ENCODE measurements around the gene HILPDA. TPM values are rescaled to one million over a fixed set of nuclear protein-coding genes. Genes with fewer than 3 reads are reported as not detected.
A peak's percentile ranks its signal among the peaks of the same experiment; 100 is the strongest.

Gene HILPDA
- total and polyA plus RNA-seq, 9 of the 15 experiments (the other 6 are each of a cell fraction or from before 2014, with no cell fraction given): 8.3 to 71.8 (median 23.5) TPM

DNA sequence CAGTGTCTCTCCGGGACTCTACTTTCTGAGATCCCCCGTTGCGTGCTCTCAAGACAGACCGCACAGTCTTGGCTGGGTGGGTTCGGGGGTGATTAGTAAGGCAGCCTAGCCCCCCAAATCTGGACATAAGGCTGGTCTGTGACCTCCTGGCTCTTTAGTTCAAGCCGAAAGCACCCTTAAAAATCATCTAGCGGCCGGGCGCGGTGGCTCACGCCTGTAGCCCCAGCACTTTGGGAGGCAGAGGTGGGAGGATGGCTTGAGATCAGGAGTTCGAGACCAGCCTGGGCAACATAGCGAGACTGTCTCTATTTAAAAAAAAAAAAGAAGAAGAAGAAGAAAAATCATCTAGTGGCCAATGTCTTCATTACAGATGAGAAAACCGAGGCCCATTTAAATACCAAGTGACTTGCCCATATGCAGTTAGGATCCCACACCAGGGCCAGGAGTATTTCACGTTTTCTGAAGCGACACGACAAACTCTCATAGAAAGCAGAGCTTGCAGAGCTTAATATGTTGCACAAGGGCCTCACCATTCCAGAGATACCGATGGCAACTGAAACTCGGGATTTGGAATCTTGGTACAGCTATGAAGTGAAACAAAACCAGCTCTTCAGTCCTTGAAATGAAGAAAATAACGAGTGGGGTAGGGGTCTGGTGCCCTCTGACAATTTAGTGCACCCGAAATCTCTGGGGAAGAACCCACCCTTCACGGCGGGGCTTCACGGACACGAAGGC lies 703 bp upstream of the HILPDA start (continued):
- TF ChIP-seq, protein P1, sequence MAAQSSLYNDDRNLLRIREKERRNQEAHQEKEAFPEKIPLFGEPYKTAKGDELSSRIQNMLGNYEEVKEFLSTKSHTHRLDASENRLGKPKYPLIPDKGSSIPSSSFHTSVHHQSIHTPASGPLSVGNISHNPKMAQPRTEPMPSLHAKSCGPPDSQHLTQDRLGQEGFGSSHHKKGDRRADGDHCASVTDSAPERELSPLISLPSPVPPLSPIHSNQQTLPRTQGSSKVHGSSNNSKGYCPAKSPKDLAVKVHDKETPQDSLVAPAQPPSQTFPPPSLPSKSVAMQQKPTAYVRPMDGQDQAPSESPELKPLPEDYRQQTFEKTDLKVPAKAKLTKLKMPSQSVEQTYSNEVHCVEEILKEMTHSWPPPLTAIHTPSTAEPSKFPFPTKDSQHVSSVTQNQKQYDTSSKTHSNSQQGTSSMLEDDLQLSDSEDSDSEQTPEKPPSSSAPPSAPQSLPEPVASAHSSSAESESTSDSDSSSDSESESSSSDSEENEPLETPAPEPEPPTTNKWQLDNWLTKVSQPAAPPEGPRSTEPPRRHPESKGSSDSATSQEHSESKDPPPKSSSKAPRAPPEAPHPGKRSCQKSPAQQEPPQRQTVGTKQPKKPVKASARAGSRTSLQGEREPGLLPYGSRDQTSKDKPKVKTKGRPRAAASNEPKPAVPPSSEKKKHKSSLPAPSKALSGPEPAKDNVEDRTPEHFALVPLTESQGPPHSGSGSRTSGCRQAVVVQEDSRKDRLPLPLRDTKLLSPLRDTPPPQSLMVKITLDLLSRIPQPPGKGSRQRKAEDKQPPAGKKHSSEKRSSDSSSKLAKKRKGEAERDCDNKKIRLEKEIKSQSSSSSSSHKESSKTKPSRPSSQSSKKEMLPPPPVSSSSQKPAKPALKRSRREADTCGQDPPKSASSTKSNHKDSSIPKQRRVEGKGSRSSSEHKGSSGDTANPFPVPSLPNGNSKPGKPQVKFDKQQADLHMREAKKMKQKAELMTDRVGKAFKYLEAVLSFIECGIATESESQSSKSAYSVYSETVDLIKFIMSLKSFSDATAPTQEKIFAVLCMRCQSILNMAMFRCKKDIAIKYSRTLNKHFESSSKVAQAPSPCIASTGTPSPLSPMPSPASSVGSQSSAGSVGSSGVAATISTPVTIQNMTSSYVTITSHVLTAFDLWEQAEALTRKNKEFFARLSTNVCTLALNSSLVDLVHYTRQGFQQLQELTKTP (IDR thresholded peaks at IDR 0.05; ENCODE audit: low read depth in 1 of 2, partially characterized antibody in 2 of 2): peak in 1 of 2 experiments; percentile 45
- 0 out of 2 replicates have a peak, but pooled peaks have one; percentile 23 for TF ChIP-seq SREBF1 (IDR thresholded peaks at IDR 0.05; ENCODE audit: borderline replicate concordance, low read depth, low read length)
- peak; percentile 81; the same call in 1 of the 2 replicates for TF ChIP-seq SREBF2 (CRISPR knock-in tag; IDR thresholded peaks at IDR 0.05)
- no peak for TF ChIP-seq NR4A1 (CRISPR knock-in tag; IDR thresholded peaks at IDR 0.05)
- TF ChIP-seq NR4A1 (tag; IDR thresholded peaks at IDR 0.05): peak; percentile 57; the same call in 1 of the 2 replicates
- TF ChIP-seq, protein P2, sequence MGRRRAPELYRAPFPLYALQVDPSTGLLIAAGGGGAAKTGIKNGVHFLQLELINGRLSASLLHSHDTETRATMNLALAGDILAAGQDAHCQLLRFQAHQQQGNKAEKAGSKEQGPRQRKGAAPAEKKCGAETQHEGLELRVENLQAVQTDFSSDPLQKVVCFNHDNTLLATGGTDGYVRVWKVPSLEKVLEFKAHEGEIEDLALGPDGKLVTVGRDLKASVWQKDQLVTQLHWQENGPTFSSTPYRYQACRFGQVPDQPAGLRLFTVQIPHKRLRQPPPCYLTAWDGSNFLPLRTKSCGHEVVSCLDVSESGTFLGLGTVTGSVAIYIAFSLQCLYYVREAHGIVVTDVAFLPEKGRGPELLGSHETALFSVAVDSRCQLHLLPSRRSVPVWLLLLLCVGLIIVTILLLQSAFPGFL (CRISPR knock-in tag; IDR thresholded peaks at IDR 0.05): 0 out of 2 replicates have a peak, but pooled peaks have one; percentile 13
- no peak for TF ChIP-seq JUN (IDR thresholded peaks at IDR 0.05; ENCODE audit: borderline replicate concordance, low read depth, low read length)
- 0 out of 2 replicates have a peak, but pooled peaks have one; percentile 10 for TF ChIP-seq JUN (CRISPR knock-in tag; IDR thresholded peaks at IDR 0.05; ENCODE audit: borderline replicate concordance)
- 0 out of 2 replicates have a peak, but pooled peaks have one; percentile 51 for TF ChIP-seq ZNF75A (CRISPR knock-in tag; IDR thresholded peaks at IDR 0.05)
- TF ChIP-seq, protein P3, sequence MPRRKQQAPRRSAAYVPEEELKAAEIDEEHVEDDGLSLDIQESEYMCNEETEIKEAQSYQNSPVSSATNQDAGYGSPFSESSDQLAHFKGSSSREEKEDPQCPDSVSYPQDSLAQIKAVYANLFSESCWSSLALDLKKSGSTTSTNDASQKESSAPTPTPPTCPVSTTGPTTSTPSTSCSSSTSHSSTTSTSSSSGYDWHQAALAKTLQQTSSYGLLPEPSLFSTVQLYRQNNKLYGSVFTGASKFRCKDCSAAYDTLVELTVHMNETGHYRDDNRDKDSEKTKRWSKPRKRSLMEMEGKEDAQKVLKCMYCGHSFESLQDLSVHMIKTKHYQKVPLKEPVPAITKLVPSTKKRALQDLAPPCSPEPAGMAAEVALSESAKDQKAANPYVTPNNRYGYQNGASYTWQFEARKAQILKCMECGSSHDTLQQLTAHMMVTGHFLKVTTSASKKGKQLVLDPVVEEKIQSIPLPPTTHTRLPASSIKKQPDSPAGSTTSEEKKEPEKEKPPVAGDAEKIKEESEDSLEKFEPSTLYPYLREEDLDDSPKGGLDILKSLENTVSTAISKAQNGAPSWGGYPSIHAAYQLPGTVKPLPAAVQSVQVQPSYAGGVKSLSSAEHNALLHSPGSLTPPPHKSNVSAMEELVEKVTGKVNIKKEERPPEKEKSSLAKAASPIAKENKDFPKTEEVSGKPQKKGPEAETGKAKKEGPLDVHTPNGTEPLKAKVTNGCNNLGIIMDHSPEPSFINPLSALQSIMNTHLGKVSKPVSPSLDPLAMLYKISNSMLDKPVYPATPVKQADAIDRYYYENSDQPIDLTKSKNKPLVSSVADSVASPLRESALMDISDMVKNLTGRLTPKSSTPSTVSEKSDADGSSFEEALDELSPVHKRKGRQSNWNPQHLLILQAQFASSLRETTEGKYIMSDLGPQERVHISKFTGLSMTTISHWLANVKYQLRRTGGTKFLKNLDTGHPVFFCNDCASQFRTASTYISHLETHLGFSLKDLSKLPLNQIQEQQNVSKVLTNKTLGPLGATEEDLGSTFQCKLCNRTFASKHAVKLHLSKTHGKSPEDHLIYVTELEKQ (CRISPR knock-in tag; IDR thresholded peaks at IDR 0.05): no peak
- no peak for TF ChIP-seq DACH1 (IDR thresholded peaks at IDR 0.05; ENCODE audit: partially characterized antibody)
- 0 out of 2 replicates have a peak, but pooled peaks have one; percentile 13 for TF ChIP-seq HSF4 (CRISPR knock-in tag; IDR thresholded peaks at IDR 0.05; ENCODE audit: borderline replicate concordance)
- 0 out of 2 replicates have a peak, but pooled peaks have one; percentile 12 for TF ChIP-seq TCF7L2 (IDR thresholded peaks at IDR 0.05; ENCODE audit: low read depth, low read length)
- 0 out of 2 replicates have a peak, but pooled peaks have one; percentile 53 for TF ChIP-seq ZNF766 (CRISPR knock-in tag; conservative IDR thresholded peaks at IDR 0.05)
- TF ChIP-seq ZNF431 (CRISPR knock-in tag; IDR thresholded peaks at IDR 0.05): no peak
- no peak for TF ChIP-seq ZNF445 (CRISPR knock-in tag; IDR thresholded peaks at IDR 0.05; ENCODE audit: low read depth)
- no peak for TF ChIP-seq PHF21A (IDR thresholded peaks at IDR 0.05; ENCODE audit: borderline replicate concordance, low read depth)
- no peak for TF ChIP-seq POLR2AphosphoS2 (IDR thresholded peaks at IDR 0.05; ENCODE audit: low read length)
- peak; percentile 18; the same call in 1 of the 2 replicates for TF ChIP-seq ZBTB1 (CRISPR knock-in tag; IDR thresholded peaks at IDR 0.05; ENCODE audit: borderline replicate concordance, low read depth)

Data from K562 (cell line).